H9 (cell line): Measurements from ENCODE around the gene NXPH1. TPM values are rescaled to one million over a fixed set of nuclear protein-coding genes. Genes with fewer than 3 reads are reported as not detected.

Experiments used
- DNase-seq: peaks from one replicate; pipeline ENCODE4 v3.0.0-alpha.2; 2017
- H2AFZ ChIP-seq: one replicate; pipeline ENCODE4 v1.6.1; 2013; ENCODE audit warnings: mild to moderate bottlenecking, low read length, control low read depth, moderate library complexity
- H2AK5ac ChIP-seq: 2 replicates; pipeline ENCODE4 v1.6.1; 2013; ENCODE audit warnings: low read length, control low read depth, mixed read lengths; ENCODE audit not compliant: insufficient read length
- H2BK120ac ChIP-seq: one replicate; pipeline ENCODE4 v1.6.1; 2013; ENCODE audit warnings: low read depth, mild to moderate bottlenecking, low read length, control low read depth, inconsistent platforms; ENCODE audit not compliant: poor library complexity, severe bottlenecking
- H2BK12ac ChIP-seq: 2 replicates; pipeline ENCODE4 v1.6.1; 2013; ENCODE audit warnings: low read length, control low read depth, mixed read lengths, low read depth; ENCODE audit not compliant: insufficient read length
- H2BK15ac ChIP-seq: 2 replicates; pipeline ENCODE4 v1.6.1; 2013; ENCODE audit warnings: low read depth, low read length, control low read depth
- H2BK20ac ChIP-seq: one replicate; pipeline ENCODE4 v1.6.1; 2013; ENCODE audit warnings: low read depth, mild to moderate bottlenecking, low read length, control low read depth, inconsistent platforms; ENCODE audit not compliant: poor library complexity, severe bottlenecking
- H2BK5ac ChIP-seq: 2 replicates; pipeline ENCODE4 v1.6.1; 2013; ENCODE audit warnings: low read length, control low read depth, mixed read lengths; ENCODE audit not compliant: insufficient read length
- H3K14ac ChIP-seq: 2 replicates; pipeline ENCODE4 v1.6.1; 2013; ENCODE audit warnings: low read length, control low read depth; ENCODE audit not compliant: insufficient read depth
- H3K18ac ChIP-seq: 2 replicates; pipeline ENCODE4 v1.6.1; 2013; ENCODE audit warnings: low read depth, mild to moderate bottlenecking, mixed read lengths, low read length, control low read depth; ENCODE audit not compliant: insufficient read length
- H3K23ac ChIP-seq: 2 replicates; pipeline ENCODE4 v1.6.1; 2013; ENCODE audit warnings: low read length, control low read depth, mixed read lengths, low read depth; ENCODE audit not compliant: insufficient read length
- H3K23me2 ChIP-seq: 2 replicates; pipeline ENCODE4 v1.6.1; 2013; ENCODE audit warnings: low read depth, mild to moderate bottlenecking, mixed read lengths, low read length, control low read depth; ENCODE audit not compliant: insufficient read length, poor library complexity, severe bottlenecking
- H3K27ac ChIP-seq: 2 replicates; pipeline ENCODE4 v1.5.1; 2013; ENCODE audit warnings: low read length, control low read depth, mixed read lengths, low read depth; ENCODE audit not compliant: insufficient read length
- H3K27me3 ChIP-seq: 2 replicates; pipeline ENCODE4 v1.6.1; 2013; ENCODE audit warnings: low read length, control low read depth, inconsistent platforms; ENCODE audit not compliant: insufficient read depth
- H3K4ac ChIP-seq: 2 replicates; pipeline ENCODE4 v1.6.1; 2013; ENCODE audit warnings: low read depth, mild to moderate bottlenecking, control low read depth, inconsistent platforms, low read length, moderate library complexity
- H3K4me1 ChIP-seq: 2 replicates; pipeline ENCODE4 v1.6.1; 2013; ENCODE audit warnings: low read length, control low read depth, inconsistent platforms; ENCODE audit not compliant: insufficient read depth
- H3K4me2 ChIP-seq: 2 replicates; pipeline ENCODE4 v1.6.1; 2013; ENCODE audit warnings: low read length, control low read depth, mixed read lengths; ENCODE audit not compliant: insufficient read length, insufficient read depth
- H3K56ac ChIP-seq: 2 replicates; pipeline ENCODE4 v1.6.1; 2013; ENCODE audit warnings: low read depth, mild to moderate bottlenecking, mixed read lengths, low read length, control low read depth; ENCODE audit not compliant: insufficient read length
- H3K79me1 ChIP-seq: 2 replicates; pipeline ENCODE4 v1.6.1; 2013; ENCODE audit warnings: low read depth, mild to moderate bottlenecking, moderate library complexity, low read length, control low read depth, inconsistent platforms; ENCODE audit not compliant: insufficient read depth, poor library complexity, severe bottlenecking
- H3K79me2 ChIP-seq: 2 replicates; pipeline ENCODE4 v1.6.1; 2013; ENCODE audit warnings: low read length, control low read depth, inconsistent platforms; ENCODE audit not compliant: insufficient read depth
- H3K9ac ChIP-seq: 2 replicates; pipeline ENCODE4 v1.6.1; 2013; ENCODE audit warnings: low read length, control low read depth, mixed read lengths; ENCODE audit not compliant: insufficient read length; ENCODE audit errors: extremely low read depth
- H3K9me3 ChIP-seq: one replicate; pipeline ENCODE4 v1.6.1; 2013; ENCODE audit warnings: low read depth, low read length, inconsistent platforms; ENCODE audit not compliant: control insufficient read depth
- H3T11ph ChIP-seq: one replicate; pipeline ENCODE4 v1.6.1; 2013; ENCODE audit warnings: mild to moderate bottlenecking, low read length, control low read depth, inconsistent platforms
- H4K20me1 ChIP-seq: one replicate; pipeline ENCODE4 v1.6.1; 2013; ENCODE audit not compliant: control insufficient read depth, insufficient read length, insufficient read depth
- H4K5ac ChIP-seq: 2 replicates; pipeline ENCODE4 v1.6.1; 2013; ENCODE audit warnings: low read depth, mild to moderate bottlenecking, mixed read lengths, low read length, control low read depth; ENCODE audit not compliant: insufficient read length
- H4K8ac ChIP-seq: replicated peaks from 2 replicates; pipeline ENCODE4 v1.6.1; 2013; ENCODE audit warnings: low read length, control low read depth, mixed read lengths, low read depth; ENCODE audit not compliant: insufficient read length
- H4K91ac ChIP-seq: 2 replicates; pipeline ENCODE4 v1.6.1; 2013; ENCODE audit warnings: low read depth, mild to moderate bottlenecking, moderate library complexity, mixed read lengths, low read length, control low read depth; ENCODE audit not compliant: insufficient read length
- H3K27ac Mint-ChIP-seq, 3 experiments: 2 replicates in 2 of 3; 3 replicates in 1 of 3; pipeline ENCODE4 v1.8.0; 2020 to 2021; ENCODE audit warnings: mixed read lengths in 3 of 3, mild to moderate bottlenecking in 1 of 3, moderate library complexity in 1 of 3
- H3K27me3 Mint-ChIP-seq: 2 replicates; pipeline ENCODE4 v1.8.0; 2021; ENCODE audit warnings: low read depth, mild to moderate bottlenecking, moderate library complexity, mixed read lengths
- H3K36me3 Mint-ChIP-seq, 3 experiments: 2 replicates in 2 of 3; 3 replicates in 1 of 3; pipeline ENCODE4 v1.8.0; 2020 to 2021; ENCODE audit warnings: low read depth in 3 of 3, mixed read lengths in 3 of 3; ENCODE audit not compliant: insufficient read depth in 1 of 3
- H3K4me1 Mint-ChIP-seq, 2 experiments: 2 replicates each; pipeline ENCODE4 v1.8.0; 2020; ENCODE audit warnings: mixed read lengths in 2 of 2
- H3K4me3 Mint-ChIP-seq, 2 experiments: 2 replicates in 1 of 2; 3 replicates in 1 of 2; pipeline ENCODE4 v1.8.0; 2020 to 2021; ENCODE audit warnings: mild to moderate bottlenecking in 2 of 2, mixed read lengths in 2 of 2, moderate library complexity in 1 of 2
- H3K9me3 Mint-ChIP-seq, 2 experiments: 2 replicates in 1 of 2; 3 replicates in 1 of 2; pipeline ENCODE4 v1.8.0; 2020; ENCODE audit warnings: mild to moderate bottlenecking in 2 of 2, mixed read lengths in 2 of 2, moderate library complexity in 1 of 2
- CTCF ChIP-seq: fragments of 200-600 bp; sonication (generic); conservative IDR thresholded peaks from 3 replicates; pipeline ENCODE4 v1.8.0; 2021; ENCODE audit warnings: antibody characterized with exemption, mild to moderate bottlenecking
- WGBS: extraction: QIAGEN DNeasy Blood & Tissue Kit; methylation state at CpG from one replicate; pipeline ENCODE4 v1.1.7; 2013; ENCODE audit warnings: missing lambda C conversion rate, low lambda C conversion rate, mixed read lengths; ENCODE audit not compliant: insufficient read length; ENCODE audit errors: extremely low coverage; 5-methylcytosine and 5-hydroxymethylcytosine counted together
- total RNA-seq: library from RNA; stranded (reverse); gene quantifications from 2 replicates; pipeline ENCODE4 v1.2.1, GENCODE V29; 2021

NXPH1 gene
- total RNA-seq, 1 experiment from 2014 or later, result 0.15 TPM

- no CpG with 5 or more reads among the region's 1 CpG for WGBS
- no peak overlapping the region for H3T11ph ChIP-seq
Measured at GRCh38 chr7:8739837-8740236, 306.4 kb downstream of the NXPH1 start.

More at GRCh38 chr7:8739837-8740236, 306.4 kb downstream of the NXPH1 start:
- no peak for TF ChIP-seq CTCF
- H2BK12ac ChIP-seq, result no peak overlapping the region
- no peak overlapping the region for H2BK20ac ChIP-seq
- H4K5ac ChIP-seq, result no peak overlapping the region
- no peaks in the 10 kb centered on the region for H4K20me1 ChIP-seq
- H3K9me3 Mint-ChIP-seq, result peaks cover 6 to 7% of the 10 kb centered on the region in 2 experiments; a peak in 3 of 5 replicates
- no peak overlapping the region for H4K91ac ChIP-seq
- no peak overlapping the region for H2BK5ac ChIP-seq
- no peaks in the 10 kb centered on the region for H3K23me2 ChIP-seq
- no peak overlapping the region for H2BK120ac ChIP-seq
- H3K9me3 ChIP-seq, result no peaks in the 10 kb centered on the region
- H3K4me1 Mint-ChIP-seq, result no peaks in the 10 kb centered on the region
- H3K27me3 ChIP-seq, result no peaks in the 10 kb centered on the region
- H3K27me3 Mint-ChIP-seq, result peaks cover 1% of the 10 kb centered on the region; the same call in 1 of the 2 replicates
- no peak overlapping the region for H3K9ac ChIP-seq
- no peaks in the 10 kb centered on the region for H3K79me2 ChIP-seq
- no peak overlapping the region for H3K23ac ChIP-seq
- no peak overlapping the region for H4K8ac ChIP-seq
- no peak overlapping the region for H3K27ac Mint-ChIP-seq
- H3K36me3 Mint-ChIP-seq, result peaks cover 0 to 5% (median 0%) of the 10 kb centered on the region in 3 experiments; a peak in 2 of 7 replicates
- no peak for DNase-seq
- no peak overlapping the region for H3K56ac ChIP-seq
- no peak overlapping the region for H3K27ac ChIP-seq
- no peak overlapping the region for H2AK5ac ChIP-seq
- H3K79me1 ChIP-seq, result no peaks in the 10 kb centered on the region
- H2AFZ ChIP-seq, result no peak overlapping the region
- H3K18ac ChIP-seq, result no peak overlapping the region
- H3K4me2 ChIP-seq, result no peak overlapping the region
- no peak overlapping the region for H3K4ac ChIP-seq
- H3K4me3 Mint-ChIP-seq, result no peak overlapping the region
- no peak overlapping the region for H3K14ac ChIP-seq
- H3K4me1 ChIP-seq, result no peaks in the 10 kb centered on the region
- H2BK15ac ChIP-seq, result no peak overlapping the region
